Mucosa of gallbladder (tissue), 1 donor: ENCODE data around the gene IGSF9B. TPM values are rescaled to one million over a fixed set of nuclear protein-coding genes. Genes with fewer than 3 reads are reported as not detected.
"Not testable (repeated sequence)": the region's sequence is repeated elsewhere in the genome, so short reads cannot be mapped to it uniquely, and the experiment has no call there.

Source experiments
- DNase-seq: peaks from one replicate; pipeline ENCODE4 v3.0.0-alpha.2; 2020; ENCODE audit warnings: low spot score
- total RNA-seq: library from RNA; stranded (reverse); gene quantifications from one replicate; pipeline ENCODE4 v1.2.1, GENCODE V29; 2021
- donor health status: DM: no; HTN: no; CAD: no.

Gene IGSF9B
- 30.3 TPM for total RNA-seq

- peak; percentile 92 for DNase-seq
Measured at GRCh38 chr11:133956650-133957633, at the start of gene IGSF9B. Gene IGSF9B (minus strand): TSS chr11:133956968. CDS start chr11:133956754, 214 bp downstream.

GRCh38 chr11:134004496-134005172 is 47.9 kb upstream of the IGSF9B start:
- DNase-seq = no peak

DNA sequence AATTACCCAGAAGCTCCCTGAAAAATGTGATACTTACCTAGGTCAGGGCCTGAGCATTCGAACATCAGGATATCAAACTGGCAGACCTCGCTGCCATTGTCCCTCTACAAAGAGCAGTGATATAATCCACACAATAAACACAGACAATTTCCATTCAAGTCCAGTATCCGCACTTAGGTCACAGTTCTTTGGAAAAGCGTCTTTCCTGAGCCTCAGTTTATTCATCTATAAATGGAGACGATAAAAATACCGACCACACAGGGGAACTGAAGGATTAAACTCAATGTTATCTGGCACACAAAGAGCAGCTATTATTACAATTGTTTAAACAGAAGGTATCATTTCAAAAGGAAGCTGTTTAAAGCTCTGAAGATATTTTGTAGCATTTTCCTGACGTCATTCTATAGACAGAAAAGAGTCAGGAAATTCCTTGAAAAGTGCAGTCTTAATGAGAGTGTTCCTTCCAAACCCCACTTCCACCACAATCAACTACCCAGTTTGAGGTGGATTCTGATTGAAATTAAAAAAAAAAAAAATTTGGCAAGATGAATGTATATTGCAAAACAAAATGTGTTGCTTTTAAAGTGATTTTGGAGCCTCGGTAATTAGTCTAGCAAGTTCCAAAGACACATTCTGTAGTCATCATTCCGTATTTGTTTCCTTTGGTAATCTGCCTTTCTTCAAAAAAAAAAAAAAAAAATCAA is 47.2 kb upstream of the IGSF9B start:
- DNase-seq = no peak

- DNase-seq = not testable (repeated sequence)
Measured at GRCh38 chr11:134002819-134003218, 46.1 kb upstream of the IGSF9B start.

GRCh38 chr11:134002338-134002737 is 45.6 kb upstream of the IGSF9B start:
- DNase-seq = not testable (repeated sequence)

- no peak for DNase-seq
Measured at GRCh38 chr11:134001596-134001995, 44.8 kb upstream of the IGSF9B start.

GRCh38 chr11:134001088-134001487 is 44.3 kb upstream of the IGSF9B start:
- DNase-seq = no peak

GRCh38 chr11:133999355-133999754 is 42.6 kb upstream of the IGSF9B start:
- DNase-seq = no peak

DNA sequence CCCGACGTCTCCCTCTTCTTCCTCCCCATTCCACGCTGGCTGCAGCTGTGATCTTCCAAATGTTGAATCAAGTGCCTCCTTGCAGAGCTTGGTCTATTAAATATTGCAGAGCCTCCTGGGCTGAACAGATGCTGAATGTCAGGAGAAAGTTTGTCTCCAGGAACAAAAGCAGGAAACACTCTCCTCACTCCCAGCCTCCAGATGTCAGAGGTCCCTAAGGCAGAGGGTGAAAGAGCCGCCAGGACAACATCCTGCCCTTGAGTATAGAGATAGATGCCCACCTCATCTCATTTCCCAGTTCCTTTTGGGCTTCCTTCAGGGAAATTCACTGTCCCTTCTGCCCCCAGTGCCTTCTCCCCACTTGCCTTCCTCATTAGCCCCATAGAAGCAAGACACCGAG is 40.8 kb upstream of the IGSF9B start:
- no peak for DNase-seq

DNA sequence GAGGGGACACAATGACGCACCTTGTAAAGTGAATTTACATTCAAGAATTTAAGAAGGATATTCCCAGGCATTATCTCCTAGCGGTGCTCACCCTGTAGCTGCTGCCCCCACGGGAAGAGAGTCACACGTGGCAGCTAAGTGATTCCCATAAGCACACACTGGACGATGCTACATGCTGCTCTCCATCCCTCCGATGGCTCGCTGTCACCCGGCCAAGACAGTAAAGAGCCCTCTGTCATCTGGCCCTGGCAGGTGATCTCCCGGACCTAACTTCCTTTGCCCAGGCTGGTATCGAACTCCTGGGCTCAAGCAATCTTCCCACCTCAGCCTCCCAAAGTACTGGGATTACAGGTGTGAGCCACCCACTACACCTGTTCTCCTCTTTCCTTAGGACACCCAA is 39.9 kb upstream of the IGSF9B start:
- DNase-seq = no peak

DNA sequence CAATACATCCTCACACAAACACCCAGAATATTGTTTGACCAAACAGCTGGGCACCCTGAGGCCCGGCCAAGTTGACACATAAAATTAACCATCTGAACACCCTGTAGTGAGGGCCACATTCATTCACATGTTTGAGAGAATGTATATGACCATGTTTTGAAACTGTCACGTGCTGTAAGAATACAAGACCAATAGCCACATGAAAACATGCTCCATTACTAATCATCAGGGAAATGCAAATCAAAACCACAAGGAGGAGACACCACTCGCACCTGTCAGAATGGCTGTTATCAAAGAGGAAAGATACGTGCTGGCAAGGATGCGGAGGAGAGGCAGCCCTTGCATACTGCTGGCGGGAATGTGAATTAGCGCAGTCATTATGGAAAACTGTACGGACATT is 38.3 kb upstream of the IGSF9B start:
- no peak for DNase-seq

DNA sequence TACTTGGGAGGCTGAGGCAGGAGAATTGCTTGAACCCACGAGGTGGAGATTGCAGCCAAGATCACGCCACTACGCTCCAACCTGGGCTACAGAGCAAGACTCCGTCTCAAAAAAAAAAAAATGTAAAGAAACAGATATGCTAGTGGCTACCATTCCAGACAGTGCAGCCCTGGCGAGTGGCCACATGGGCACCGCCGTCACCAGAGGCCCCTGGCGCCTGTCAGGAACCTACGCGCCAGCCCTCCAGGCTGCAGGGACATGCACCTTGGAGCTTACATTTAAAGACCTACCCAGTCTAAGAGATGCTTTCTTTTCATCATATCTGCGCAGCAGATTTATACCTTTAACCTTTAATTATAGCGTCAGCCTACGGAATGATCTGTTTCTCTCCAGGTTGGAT is 37.2 kb upstream of the IGSF9B start:
- DNase-seq = no peak

DNA sequence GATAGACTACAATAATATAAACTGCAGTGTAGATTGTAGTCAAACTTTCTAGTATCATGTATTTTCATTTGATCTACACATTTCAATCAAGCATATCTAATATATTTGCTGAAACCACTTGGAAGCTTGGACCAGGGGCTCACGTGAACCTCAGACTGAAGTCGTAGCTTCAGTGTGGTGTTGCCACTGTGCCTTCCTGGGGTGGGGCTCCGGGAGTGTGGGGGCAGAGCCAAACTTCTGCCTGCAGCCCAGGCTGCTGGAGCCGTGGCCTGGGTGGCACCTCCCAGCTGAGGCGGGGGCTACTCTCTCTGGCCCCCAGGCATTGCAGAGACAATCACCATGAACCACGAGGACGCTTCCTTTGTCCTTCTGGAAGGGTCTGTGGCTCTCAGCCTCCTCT is 36.3 kb upstream of the IGSF9B start:
- DNase-seq = no peak

- no peak for DNase-seq
Measured at GRCh38 chr11:133992121-133992520, 35.4 kb upstream of the IGSF9B start.

GRCh38 chr11:133991101-133991500 is 34.3 kb upstream of the IGSF9B start:
- DNase-seq = no peak

GRCh38 chr11:133990501-133990900 is 33.7 kb upstream of the IGSF9B start:
- DNase-seq = no peak

DNA sequence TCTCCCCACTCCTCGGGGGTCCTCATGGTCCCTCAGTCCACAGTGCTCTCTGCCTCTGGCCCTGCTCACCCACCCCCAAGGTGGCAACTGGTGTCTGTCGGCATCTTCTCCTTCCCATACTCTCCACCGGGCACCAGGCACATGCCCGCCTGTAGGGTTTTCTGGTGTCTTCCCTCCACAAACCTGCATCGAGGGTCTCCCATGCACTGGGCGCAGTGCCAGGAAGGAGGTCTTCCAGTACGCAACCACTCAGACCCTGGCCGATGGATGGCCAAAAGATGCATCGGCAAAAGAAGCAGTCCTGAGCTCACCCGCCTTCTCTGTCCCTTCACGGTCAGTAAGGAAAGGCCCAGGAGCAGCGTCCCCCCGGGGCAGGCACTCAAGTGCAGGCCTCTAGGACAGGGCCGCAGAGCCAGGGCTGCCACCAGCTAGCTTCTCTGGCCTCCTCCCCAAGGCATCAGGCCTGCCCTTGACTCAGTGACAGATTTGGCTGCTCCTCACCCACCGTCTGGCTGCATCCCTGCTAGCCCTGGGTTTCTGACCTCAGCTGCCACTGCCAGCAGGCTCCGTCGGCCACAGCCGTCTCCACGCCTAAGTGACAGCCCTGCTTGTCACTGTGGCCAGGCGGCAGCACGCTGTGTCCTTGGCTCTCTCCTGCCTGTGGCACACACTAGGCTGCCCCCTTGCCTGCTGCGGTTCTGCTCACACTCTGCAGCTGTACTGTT is 32.1 kb upstream of the IGSF9B start:
- no peak for DNase-seq

DNA sequence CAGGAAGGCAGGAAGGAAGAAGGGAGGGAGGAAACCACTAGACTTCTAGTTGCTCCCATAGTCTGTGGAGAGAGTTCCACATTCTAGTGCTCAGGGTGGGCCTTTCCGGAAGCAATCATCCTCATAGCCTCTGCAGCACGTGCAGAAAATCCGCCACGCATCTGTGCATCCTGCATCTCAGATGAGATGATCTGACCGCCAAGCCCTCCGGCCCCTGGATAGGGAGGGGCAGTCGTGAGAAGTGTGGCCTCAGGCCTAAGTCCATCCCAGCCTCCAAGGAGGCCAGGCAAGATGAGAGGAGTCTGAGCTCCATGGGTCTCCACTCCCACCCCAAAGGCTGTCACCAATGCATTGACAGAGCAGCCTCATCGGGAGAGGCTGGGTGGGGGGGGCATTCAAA is 30.4 kb upstream of the IGSF9B start:
- DNase-seq = no peak

DNA sequence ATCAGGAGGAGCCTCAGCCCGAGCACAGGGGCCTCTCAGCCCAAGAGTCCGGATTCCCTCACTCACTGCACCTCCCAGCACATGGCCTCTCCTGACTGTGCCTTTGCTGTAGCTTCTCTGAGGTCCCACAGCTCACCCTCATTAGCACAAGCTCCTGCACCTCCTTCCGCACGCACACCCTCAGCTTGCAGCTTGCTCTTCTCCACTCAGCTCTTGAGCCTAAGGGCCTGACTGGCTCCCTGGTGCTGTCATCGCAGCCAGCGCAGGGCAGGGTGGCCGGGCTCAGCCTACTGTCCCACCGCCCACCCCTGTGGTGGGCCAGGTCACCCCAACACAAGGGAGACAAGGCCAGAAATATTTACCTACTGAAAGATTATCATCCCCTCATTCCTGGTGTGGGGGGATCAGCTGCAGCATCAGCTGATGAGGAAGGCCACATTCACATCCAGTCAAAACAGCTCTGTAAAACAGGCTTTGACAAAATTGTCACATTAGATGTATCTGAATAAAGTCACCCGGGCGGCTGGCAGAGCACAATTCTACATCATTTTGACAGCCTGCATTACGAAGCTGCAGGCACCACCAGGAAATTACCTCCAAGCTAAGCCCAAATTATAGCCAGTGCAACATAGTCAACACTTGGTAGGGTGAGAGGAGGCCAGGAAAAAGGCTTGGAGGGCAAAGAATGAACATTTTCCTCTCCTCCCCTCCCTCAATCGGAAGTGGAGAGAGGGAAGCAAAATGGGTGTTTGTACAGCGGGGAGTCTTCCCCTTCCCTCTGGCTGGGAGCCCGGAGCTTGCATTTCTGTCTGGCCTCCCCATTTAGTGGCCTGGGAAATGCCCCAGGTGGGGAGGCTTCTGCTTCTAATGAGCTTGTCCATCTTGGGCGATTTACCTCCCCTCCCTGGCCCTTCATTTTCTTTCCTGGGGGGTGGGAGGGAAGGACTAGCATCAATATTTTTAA is 29.5 kb upstream of the IGSF9B start:
- DNase-seq = no peak

DNA sequence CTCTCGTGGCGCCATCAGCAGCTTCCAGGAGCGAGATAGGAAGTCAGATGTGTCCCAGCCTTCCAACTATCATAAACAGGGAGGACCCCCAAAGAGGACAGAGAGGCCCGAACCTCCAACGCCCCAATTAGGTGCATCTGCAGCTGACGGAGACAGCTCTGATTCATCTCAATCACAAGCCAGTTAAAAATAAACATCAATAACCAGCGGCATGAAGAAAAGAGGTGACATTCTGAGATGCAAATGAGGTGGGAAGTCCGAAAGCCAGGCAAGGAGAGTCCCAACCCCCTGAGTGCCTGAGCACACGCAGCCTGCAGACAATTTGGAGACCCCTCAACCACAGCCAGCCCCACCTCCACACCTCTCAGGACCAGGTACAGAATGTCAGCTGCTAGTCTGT is 28.1 kb upstream of the IGSF9B start:
- DNase-seq = no peak
